ENCODE data around the gene LRRC28.

The LRRC28 gene

DNA sequence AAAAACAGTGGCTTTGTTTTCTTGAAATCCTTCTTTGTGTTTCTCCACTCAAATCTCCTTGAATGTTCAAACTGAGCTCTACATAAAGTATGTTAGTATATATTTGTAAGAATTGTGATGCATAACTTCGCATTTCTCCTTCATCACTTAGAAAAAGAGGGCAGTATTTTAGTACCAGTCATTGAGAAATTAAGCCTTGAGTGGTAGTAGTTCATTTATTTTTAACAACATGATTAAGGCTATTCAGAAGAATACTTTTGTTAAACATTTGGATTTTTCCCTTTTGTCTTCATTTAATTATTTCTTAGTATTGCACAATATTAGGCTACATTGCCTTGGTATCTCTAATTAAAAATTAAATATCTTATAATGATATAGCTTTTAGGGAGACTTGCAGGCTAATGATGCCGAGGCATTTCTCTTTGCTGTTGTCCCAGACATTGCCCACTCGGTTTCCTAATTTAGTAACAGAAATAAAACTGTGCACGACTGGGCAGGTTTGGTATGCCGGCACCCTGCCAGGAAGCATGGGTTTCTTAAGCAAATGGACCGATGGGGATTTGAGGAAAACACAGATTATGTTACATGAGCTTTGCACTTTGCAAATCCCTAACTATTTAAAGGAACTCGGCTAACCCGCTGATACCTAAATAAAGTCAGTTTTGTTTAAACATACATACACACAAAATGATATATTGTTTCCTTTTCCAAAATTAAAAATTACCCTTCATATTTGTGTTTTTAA, 54.7 kb downstream of the LRRC28 start:
- DNase-seq (ENCODE audit: low read depth) = peak; percentile 70

DNA sequence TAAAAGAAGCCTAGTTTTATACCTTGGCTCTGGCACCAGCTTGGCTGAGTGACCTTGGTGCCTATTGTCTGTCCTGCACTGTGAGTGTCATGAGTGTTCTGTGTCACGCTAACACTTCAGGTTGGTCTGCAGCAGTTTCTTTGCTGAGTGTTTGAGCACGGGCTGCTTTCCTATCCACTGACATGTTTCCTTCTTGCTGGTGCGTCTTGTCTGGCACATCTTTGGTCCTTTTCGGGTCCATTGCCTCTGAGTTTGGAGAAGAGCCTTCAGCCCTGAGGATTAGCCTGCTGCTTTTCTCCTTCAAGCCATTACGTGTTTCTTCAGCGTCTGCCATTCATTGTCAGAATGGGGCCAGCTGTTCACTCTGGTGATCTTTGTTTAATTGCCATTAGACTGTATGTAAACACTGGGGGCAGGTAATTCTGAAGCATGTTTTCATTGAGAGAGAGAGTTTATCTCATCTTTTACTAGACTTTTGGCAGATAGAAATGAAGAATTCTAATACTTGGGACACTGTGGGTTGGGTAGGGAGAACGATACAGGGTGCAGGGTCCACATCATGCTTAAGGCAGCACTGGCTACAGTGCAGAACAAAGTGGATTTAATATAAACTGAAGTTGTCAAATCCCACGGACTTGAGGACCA, 55.5 kb downstream of the LRRC28 start:
- DNase-seq (ENCODE audit: low read depth) = no peak

- no peak for DNase-seq (ENCODE audit: low read depth)
Measured at GRCh38 chr15:99307735-99308134, 56.5 kb downstream of the LRRC28 start.

GRCh38 chr15:99310745-99311144, 59.5 kb downstream of the LRRC28 start:
- DNase-seq (ENCODE audit: low read depth) = peak; percentile 19

GRCh38 chr15:99312228-99312627, 60.9 kb downstream of the LRRC28 start:
- no peak for DNase-seq (ENCODE audit: low read depth)

- DNase-seq (ENCODE audit: low read depth) = no peak
Measured at GRCh38 chr15:99312794-99313193, 61.5 kb downstream of the LRRC28 start.

- DNase-seq (ENCODE audit: low read depth) = no peak
Measured at GRCh38 chr15:99315636-99316035, 64.4 kb downstream of the LRRC28 start.

GRCh38 chr15:99320374-99321215, 69.3 kb downstream of the LRRC28 start:
- DNase-seq (ENCODE audit: low read depth) = no peak

GRCh38 chr15:99321468-99321867, 70.2 kb downstream of the LRRC28 start:
- no peak for DNase-seq (ENCODE audit: low read depth)

GRCh38 chr15:99322643-99323405, 71.5 kb downstream of the LRRC28 start:
- DNase-seq (ENCODE audit: low read depth) = no peak

DNA sequence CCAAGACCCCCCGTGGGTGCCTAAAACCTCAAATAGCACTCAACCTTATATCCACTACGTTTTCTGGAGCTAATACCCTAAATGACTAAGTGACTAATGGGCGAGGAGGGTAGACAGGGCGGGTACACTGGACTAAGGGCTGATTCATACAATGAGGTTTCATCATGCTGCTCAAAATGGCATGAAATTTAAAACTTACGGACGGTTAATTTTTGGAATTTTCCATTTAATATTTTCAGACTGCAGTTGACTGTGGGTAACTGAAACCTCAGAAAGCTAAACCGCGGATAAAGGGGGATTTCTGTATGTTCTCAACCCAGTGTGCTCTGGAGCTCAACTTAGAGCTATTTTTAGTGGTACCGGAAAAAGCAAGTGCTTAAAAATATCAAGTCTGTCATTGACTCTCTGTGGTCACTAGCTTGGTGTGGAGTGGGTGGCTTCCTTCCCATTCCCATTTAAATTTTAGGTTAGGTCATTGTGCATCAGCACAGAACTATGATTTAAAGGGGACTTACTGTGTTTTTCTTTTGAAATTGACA, 72.9 kb downstream of the LRRC28 start:
- peak; percentile 77 for DNase-seq (ENCODE audit: low read depth)

GRCh38 chr15:99324700-99325099, 73.4 kb downstream of the LRRC28 start:
- no peak for DNase-seq (ENCODE audit: low read depth)

GRCh38 chr15:99326235-99326634, 75.0 kb downstream of the LRRC28 start:
- DNase-seq (ENCODE audit: low read depth) = no peak

DNA sequence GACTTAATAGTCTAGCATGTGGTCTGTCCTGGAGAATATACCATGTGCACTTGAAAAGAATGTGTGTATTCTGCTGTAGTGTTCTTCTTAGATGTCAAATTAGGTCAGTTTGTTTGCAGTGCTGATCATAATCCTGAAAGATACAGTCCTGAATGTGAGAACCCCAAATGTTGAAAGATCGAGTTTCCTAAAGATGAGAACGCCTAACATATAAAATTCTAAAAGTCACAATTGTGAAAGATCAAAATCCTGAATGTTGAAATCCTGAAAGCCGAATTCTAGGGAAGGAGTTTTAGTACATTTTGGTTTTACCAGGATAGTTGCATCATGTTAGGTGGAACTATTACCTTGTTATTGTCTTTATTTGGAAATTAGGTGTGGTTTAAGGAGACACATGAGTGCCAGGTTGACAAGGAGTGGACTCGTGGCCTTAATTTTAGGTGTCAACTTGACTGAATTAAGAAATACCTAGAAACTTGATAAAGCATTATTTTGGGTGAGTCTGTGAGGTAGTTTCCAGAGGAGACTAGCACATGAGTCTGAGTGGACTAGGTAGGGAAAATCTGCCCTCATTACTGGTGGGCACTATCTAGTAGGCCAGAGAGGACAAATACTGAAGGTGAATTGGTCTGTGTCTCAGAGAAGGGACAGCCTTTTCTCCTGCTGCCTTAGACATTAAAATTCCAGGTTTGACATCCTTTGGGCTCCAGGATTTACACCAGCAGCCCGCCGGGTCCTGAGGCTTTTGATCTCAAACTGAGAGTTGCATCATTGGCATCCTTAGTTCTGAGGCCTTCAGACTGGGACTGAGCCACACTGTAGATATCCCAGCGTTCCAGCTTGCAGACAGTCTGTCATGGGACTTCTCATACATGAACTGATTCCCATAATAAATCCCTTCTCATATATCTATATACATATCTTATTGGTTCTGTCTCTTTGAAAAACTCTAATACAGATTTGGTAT, 77.1 kb downstream of the LRRC28 start:
- no peak for DNase-seq (ENCODE audit: low read depth)

DNA sequence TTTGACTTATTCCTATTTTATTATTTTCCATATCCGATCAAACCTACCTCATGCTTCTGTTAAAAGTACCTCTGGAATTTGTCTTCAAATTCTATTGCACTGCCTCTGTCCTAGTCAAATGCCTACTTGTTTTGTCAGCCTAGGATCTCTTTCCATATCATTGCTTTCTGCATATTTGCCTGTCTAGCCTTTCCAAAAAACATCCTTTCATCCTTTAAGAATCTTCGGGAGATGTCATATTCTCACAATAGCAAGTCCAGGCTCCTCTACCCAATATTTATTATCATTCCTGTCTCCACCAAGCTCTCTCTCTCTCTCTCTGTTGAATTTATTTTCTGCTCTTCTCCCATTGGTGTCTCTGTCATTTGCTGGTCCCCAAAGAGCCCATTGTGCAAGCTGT, 80.1 kb downstream of the LRRC28 start:
- no peak for DNase-seq (ENCODE audit: low read depth)

GRCh38 chr15:99333413-99333812, 82.1 kb downstream of the LRRC28 start:
- DNase-seq (ENCODE audit: low read depth) = no peak

GRCh38 chr15:99333981-99334380, 82.7 kb downstream of the LRRC28 start:
- no peak for DNase-seq (ENCODE audit: low read depth)

GRCh38 chr15:99335508-99335907, 84.2 kb downstream of the LRRC28 start:
- no peak for DNase-seq (ENCODE audit: low read depth)

DNA sequence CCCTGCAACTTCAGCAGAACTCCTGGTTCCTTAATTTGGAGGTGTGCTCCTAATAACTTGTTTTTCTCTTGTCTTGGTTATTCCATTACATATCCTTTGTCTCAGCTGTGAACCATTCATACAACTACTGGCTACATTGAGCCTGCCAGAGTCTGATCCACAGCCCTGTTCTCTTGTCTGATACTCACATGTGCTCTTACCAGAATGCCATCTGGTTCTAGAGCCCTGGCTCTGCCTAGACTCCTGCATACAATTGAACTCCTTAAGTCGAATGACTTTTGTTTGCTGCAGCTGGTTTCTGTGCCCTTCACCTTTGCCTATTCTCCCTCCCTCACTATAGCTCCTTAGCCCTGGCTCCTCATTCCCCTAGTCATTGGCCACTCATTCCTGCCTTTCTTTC, 85.5 kb downstream of the LRRC28 start:
- no peak for DNase-seq (ENCODE audit: low read depth)

DNA sequence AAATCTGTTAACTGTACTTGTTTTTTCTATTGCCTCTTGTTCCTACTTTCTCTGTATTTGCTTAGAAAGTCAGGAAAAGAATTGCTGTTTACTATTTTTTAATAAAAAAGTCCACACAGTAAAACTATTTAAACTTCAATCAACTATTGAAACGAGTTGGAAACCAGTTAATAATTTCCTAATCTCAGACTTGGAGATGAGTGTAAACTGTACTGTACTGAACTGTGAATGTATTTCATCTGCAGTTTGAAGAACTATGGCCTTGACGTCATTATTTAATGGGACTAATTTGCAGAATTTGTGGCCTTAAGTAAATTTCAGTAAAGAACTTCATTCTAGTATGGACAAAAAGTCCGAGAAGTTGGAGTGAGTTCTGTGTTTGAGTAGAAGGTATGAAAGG, 89.1 kb downstream of the LRRC28 start:
- DNase-seq (ENCODE audit: low read depth) = no peak

DNA sequence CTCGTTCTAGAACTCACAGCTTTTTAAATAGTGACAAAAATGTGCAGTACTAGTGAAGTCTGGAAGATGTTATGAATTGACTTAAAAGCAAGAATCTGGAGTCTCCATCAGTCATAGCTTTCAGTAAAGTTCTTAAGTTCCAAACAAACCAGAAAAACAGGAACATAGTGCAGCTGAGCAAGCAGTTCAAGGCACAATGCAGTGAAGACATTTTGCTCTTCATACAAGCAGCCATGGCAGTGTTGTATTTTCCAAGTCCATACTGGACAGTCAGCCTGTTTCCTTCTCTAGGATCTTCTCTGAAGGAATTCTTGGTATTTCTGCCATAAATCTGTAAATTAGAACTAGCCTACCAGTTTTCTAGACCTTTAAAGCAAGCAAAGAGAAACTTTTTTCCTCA, 90.5 kb downstream of the LRRC28 start:
- no peak for DNase-seq (ENCODE audit: low read depth)

All from amniotic epithelial cell (primary cell).